GM18951 (cell line): Measurements from ENCODE around the gene SLC23A3.

Experiments
- POLR2A ChIP-seq: IDR thresholded peaks from 4 replicates; pipeline ENCODE4 v1.6.1; 2011; ENCODE audit warnings: mild to moderate bottlenecking; ENCODE audit not compliant: insufficient read length, insufficient read depth; ENCODE audit errors: extremely low read depth
- in situ Hi-C: fragments of 300-500 bp; cut with MboI; formaldehyde crosslinking; loops from one replicate; pipeline ENCODE4 v1.12.0; 2022; ENCODE audit warnings: low sequenced_read_pairs, mixed read lengths, inconsistent platforms; ENCODE audit not compliant: unreplicated experiment

The SLC23A3 gene

GRCh38 chr2:219177552-219178376, 7.9 kb upstream of the SLC23A3 start, which contains the start of gene RETREG2:
Gene RETREG2, plus strand, starts transcription at chr2:219178275. Its CDS starts 78 bp downstream, at chr2:219178353.
- in situ Hi-C loops: no loop called here

GRCh38 chr2:219176818-219177551, 7.2 kb upstream of the SLC23A3 start, which contains the start of gene CNPPD1:
Gene CNPPD1, minus strand, starts transcription at chr2:219176925. Its CDS starts 97 bp downstream, at chr2:219176828.
- peak; percentile 87 for TF ChIP-seq POLR2A
- in situ Hi-C loops: no loop called here

More at GRCh38 chr2:219177552-219178376, 7.9 kb upstream of the SLC23A3 start, which contains the start of gene RETREG2:
- peak; percentile 93 for TF ChIP-seq POLR2A

GRCh38 chr2:219175928-219176817, 6.3 kb upstream of the SLC23A3 start:
- in situ Hi-C loops: no loop called here
- no peak for TF ChIP-seq POLR2A

DNA sequence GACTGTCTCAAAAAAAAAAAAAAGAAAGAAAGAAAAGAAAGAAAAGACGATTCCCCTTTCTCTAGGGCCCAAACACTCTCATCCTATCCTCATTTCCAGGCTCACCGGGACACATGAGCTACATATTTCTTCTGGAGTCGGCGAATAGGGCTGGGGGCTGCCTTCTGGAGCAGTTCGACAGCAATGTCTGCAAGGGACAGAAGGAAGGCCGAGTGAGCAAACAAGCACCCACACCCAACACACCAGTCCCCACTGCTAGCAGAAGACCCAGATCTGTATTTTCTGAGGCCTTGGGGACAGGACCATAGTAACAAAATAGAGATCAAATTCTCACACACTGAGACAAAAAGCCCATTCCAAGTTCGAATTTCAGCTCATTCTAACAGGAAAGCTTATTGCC, 5.7 kb upstream of the SLC23A3 start:
- no peak for TF ChIP-seq POLR2A
- in situ Hi-C loops: no loop called here

DNA sequence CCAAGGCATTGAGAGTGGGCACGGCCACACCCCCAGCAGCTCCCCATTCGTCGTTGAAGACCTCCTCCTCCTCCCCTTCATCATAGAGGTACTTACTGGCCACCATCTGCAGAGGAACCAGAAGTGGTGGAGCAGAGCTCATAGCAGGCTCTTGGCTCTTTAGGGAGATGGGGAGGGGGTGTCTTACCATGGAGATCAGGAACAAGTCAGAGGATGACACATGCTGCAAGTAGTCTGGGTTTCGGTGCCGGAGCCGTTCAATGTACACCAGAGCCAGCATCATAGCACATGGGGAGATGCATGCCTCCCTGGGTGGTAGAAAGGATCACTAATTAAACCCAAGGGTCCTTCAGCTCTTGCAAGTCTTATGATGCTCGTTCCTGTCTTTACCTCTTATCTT, 5.0 kb upstream of the SLC23A3 start:
- no peak for TF ChIP-seq POLR2A
- in situ Hi-C loops: no loop called here

DNA sequence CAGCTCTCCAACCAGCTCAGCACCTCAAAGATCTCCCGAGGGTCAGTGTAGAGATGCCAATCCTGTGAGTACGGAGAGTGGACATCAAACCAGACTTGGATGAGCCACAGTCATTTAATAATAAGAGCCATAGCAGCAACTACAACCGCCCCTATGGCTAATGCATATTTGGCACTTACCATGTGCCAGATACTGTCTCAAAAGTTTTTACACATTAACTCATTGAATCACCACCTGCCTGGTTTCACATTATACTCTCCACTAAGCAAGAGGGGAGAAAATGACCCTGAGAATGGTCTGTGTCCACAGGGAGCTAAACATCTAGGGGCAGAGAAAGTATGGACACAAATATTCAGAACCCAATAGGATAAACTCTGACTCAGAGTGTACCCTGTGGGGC, 4.3 kb upstream of the SLC23A3 start:
- no peak for TF ChIP-seq POLR2A
- in situ Hi-C loops: no loop called here

GRCh38 chr2:219173176-219173575, 3.3 kb upstream of the SLC23A3 start:
- no peak for TF ChIP-seq POLR2A

GRCh38 chr2:219172231-219173154, 2.7 kb upstream of the SLC23A3 start:
- no peak for TF ChIP-seq POLR2A
- in situ Hi-C loops: no loop called here

More at GRCh38 chr2:219173176-219173575, 3.3 kb upstream of the SLC23A3 start:
- in situ Hi-C loops: no loop called here

DNA sequence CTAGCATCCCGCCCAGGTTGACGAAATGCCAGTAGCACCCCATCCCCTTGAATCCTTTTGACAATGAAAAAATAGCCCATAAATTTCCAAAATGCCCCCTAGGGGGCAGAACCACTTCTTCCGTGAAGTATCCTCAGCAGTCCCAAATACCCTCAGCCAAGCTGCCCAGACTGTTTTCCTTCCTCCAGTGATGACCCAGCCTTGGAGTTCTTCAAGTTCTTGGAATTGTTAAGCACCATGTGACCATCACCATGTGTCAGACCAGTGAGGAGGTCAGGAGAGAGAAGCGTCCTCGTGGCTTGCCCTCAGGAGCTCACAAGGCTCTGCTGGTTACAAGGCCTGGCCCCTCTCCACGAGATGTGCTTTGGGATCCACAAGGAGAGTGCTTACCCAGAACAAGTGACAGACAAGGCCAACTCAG, 1.4 kb upstream of the SLC23A3 start:
- in situ Hi-C loops: no loop called here
- TF ChIP-seq POLR2A: no peak

- in situ Hi-C loops: no loop called here
These were observed 897 bp downstream of the SLC23A3 start for GRCh38 chr2:219168932-219169331.

GRCh38 chr2:219168526-219168925, 1.3 kb downstream of the SLC23A3 start:
- in situ Hi-C loops: no loop called here
- TF ChIP-seq POLR2A: no peak

More at GRCh38 chr2:219168932-219169331, 897 bp downstream of the SLC23A3 start:
- no peak for TF ChIP-seq POLR2A

- in situ Hi-C loops: no loop called here
- TF ChIP-seq POLR2A: no peak
These were observed 1.8 kb downstream of the SLC23A3 start for GRCh38 chr2:219167997-219168396.
